Measurements from ENCODE around the gene SLC66A2. TPM values are rescaled to one million over a fixed set of nuclear protein-coding genes. Genes with fewer than 3 reads are reported as not detected.

The SLC66A2 gene
- total RNA-seq, 1 donor from 2014 or later: 29.8 TPM

DNA sequence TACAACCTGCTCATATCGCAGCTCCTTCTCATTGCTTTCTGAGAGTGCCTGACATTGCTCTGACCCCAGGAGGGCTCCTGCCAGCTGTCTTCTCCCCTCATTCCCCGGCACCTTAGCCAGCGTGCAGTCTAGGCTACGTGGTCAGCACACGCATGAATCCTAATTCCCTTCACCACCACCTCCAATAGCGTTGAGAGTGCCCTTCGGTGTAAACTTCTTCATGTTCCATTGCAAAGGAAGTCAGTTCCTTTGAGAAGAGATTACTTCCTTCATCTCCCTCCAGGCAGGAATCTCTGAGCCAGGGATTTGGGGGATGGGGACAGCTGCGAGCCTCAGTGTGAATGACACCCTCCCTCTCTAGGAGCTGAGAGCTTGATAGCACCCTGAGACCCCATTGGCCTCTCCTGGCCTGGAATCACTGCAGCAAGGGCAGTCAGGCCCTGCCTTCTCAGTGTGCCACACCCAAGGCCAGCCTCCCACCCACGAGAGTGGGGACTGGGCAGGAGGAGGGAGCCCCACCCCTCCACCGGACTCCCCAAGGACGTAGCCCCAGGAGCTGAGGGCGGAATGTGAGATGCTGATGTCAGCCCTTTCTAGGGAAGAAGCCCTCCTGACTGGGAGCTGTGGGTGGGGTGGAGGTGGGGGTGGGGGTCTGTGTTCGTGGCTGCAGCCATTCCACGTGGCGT, 53.4 kb downstream of the SLC66A2 start:
- peaks cover 48% of the 10 kb centered on the region for H3K36me3 Mint-ChIP-seq (ENCODE audit: low read depth)
- no peak overlapping the region for H3K27ac Mint-ChIP-seq (ENCODE audit: unreplicated experiment)
- peaks cover 2% of the 10 kb centered on the region for H3K27me3 Mint-ChIP-seq (ENCODE audit: low read depth)
- no peak overlapping the region for H3K4me3 Mint-ChIP-seq
- TF ChIP-seq, protein P1, sequence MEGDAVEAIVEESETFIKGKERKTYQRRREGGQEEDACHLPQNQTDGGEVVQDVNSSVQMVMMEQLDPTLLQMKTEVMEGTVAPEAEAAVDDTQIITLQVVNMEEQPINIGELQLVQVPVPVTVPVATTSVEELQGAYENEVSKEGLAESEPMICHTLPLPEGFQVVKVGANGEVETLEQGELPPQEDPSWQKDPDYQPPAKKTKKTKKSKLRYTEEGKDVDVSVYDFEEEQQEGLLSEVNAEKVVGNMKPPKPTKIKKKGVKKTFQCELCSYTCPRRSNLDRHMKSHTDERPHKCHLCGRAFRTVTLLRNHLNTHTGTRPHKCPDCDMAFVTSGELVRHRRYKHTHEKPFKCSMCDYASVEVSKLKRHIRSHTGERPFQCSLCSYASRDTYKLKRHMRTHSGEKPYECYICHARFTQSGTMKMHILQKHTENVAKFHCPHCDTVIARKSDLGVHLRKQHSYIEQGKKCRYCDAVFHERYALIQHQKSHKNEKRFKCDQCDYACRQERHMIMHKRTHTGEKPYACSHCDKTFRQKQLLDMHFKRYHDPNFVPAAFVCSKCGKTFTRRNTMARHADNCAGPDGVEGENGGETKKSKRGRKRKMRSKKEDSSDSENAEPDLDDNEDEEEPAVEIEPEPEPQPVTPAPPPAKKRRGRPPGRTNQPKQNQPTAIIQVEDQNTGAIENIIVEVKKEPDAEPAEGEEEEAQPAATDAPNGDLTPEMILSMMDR (conservative IDR thresholded peaks at IDR 0.05): no peak
- peaks cover 40% of the 10 kb centered on the region for H3K9me3 Mint-ChIP-seq
- H3K4me1 Mint-ChIP-seq: no peaks in the 10 kb centered on the region
- no peak for DNase-seq (ENCODE audit: low read depth, low spot score)

DNA sequence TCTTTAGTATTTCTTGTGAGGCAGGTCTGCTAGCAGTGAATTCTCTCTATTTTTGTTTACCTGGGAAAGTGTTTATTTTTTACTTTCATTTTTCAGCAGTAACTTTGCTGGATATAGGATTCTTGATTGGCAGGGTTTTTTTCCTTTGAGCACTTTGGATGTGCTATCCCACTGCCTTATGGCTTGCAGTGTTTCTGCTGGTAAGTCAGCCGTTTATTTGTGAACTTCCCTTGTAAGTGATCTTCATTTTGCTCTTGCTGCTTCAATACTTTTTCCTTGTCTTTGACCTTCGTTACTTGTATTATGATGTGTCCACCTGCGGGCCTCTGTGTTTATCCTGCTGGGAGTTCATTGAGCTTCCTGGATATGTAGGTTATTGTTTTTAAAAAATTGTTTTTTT, 54.7 kb downstream of the SLC66A2 start:
- Mint-ChIP-seq H3K27ac (ENCODE audit: unreplicated experiment) (no peak overlapping the region), H3K4me3 (no peak overlapping the region), H3K36me3 (ENCODE audit: low read depth) (peaks cover 46% of the 10 kb centered on the region), H3K4me1 (no peaks in the 10 kb centered on the region), H3K27me3 (ENCODE audit: low read depth) (peaks cover 2% of the 10 kb centered on the region), H3K9me3 (peaks cover 48% of the 10 kb centered on the region)
- no peak for DNase-seq (ENCODE audit: low read depth, low spot score)
- TF ChIP-seq, protein P1 (conservative IDR thresholded peaks at IDR 0.05): no peak

DNA sequence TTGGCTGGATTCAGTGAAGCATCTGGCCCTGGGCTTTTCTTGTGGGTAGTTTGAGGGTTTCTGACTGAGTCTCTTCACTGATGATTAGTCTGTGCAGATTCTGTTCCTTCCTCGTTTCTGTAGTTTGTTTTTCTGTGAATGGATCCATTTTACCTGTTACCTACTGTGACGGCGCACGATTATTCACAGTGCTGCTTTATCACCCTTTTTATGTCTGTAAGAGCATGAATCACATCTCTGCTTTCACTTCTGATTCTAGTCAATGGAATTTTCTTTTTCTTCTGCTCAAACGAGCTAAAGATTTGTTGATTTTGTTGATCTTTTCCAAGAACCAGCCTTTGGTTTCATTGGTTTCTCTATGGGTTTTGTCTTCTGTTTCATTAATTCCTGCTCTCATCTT, 60.8 kb downstream of the SLC66A2 start:
- peaks cover 42% of the 10 kb centered on the region for H3K36me3 Mint-ChIP-seq (ENCODE audit: low read depth)
- peaks cover 50% of the 10 kb centered on the region for H3K9me3 Mint-ChIP-seq

DNA sequence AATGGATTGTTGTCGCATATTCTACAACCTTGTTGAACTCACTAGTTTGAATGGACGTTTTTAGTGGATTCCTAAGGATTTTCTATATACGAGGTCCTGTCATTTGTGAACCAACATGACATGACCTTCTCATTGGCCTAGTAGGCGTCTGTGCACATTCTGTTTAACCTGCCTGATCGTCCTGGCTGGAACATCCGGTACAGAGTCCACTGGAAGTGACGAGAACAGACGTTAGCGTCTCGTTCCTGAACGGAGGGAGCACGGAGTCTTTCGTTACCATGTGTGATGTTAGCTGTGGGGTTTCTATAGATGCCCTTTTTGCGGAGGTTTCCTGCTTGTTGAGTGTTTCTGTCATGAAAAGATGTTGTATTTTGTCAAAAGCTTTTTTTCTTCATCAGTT, 61.9 kb downstream of the SLC66A2 start:
- peaks cover 39% of the 10 kb centered on the region for H3K9me3 Mint-ChIP-seq
- no peak for DNase-seq (ENCODE audit: low read depth, low spot score)
- H3K36me3 Mint-ChIP-seq (ENCODE audit: low read depth): peaks cover 34% of the 10 kb centered on the region
- H3K27me3 Mint-ChIP-seq (ENCODE audit: low read depth): peaks cover 2% of the 10 kb centered on the region
- no peak overlapping the region for H3K27ac Mint-ChIP-seq (ENCODE audit: unreplicated experiment)
- TF ChIP-seq, protein P1 (conservative IDR thresholded peaks at IDR 0.05): no peak
- no peaks in the 10 kb centered on the region for H3K4me1 Mint-ChIP-seq
- no peak overlapping the region for H3K4me3 Mint-ChIP-seq

More for the DNA sequence above, 60.8 kb downstream of the SLC66A2 start:
- no peak overlapping the region for H3K4me3 Mint-ChIP-seq
- H3K4me1 Mint-ChIP-seq: no peaks in the 10 kb centered on the region
- TF ChIP-seq, protein P1 (conservative IDR thresholded peaks at IDR 0.05): no peak
- peaks cover 2% of the 10 kb centered on the region for H3K27me3 Mint-ChIP-seq (ENCODE audit: low read depth)
- no peak overlapping the region for H3K27ac Mint-ChIP-seq (ENCODE audit: unreplicated experiment)
- DNase-seq (ENCODE audit: low read depth, low spot score): no peak

DNA sequence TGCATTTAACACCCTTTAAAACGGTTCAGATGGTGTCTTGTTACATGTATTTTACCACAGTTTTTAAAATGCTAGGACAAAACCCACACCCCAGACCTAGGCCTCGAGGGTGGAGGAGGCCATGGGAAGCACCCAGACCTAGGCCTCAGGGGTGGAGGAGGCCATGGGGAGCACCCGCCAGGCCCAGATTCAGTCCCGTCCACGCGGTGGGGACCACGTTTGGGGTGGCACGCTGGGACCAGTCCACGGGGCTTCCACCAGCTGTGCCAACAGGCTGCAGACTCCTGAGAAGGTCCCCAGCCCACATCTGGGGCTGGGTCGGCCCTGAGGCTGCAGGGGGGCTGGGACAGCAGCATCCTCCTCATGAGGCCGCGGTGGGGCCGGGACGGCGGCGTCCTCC, 63.4 kb downstream of the SLC66A2 start:
- Mint-ChIP-seq H3K27me3 (ENCODE audit: low read depth) (no peaks in the 10 kb centered on the region), H3K9me3 (peaks cover 28% of the 10 kb centered on the region), H3K4me1 (no peaks in the 10 kb centered on the region), H3K4me3 (no peak overlapping the region), H3K27ac (ENCODE audit: unreplicated experiment) (no peak overlapping the region), H3K36me3 (ENCODE audit: low read depth) (peaks cover 23% of the 10 kb centered on the region)
- DNase-seq (ENCODE audit: low read depth, low spot score): no peak
- TF ChIP-seq, protein P1 (conservative IDR thresholded peaks at IDR 0.05): no peak

All from neural crest cell (in vitro differentiated cells).